NCI-H2107 (cell line): ENCODE results near the gene JAM3.
"Not testable (repeated sequence)": the region's sequence is repeated elsewhere in the genome, so short reads cannot be mapped to it uniquely, and the experiment has no call there.

ENCODE experiments used
- DNase-seq: peaks from one replicate; lab custom pipeline; 2025; lab: John Stamatoyannopoulos, UW

JAM3 gene

GRCh38 chr11:134062265-134063123 lies 6.4 kb upstream of the JAM3 start:
- no peak for DNase-seq

DNA sequence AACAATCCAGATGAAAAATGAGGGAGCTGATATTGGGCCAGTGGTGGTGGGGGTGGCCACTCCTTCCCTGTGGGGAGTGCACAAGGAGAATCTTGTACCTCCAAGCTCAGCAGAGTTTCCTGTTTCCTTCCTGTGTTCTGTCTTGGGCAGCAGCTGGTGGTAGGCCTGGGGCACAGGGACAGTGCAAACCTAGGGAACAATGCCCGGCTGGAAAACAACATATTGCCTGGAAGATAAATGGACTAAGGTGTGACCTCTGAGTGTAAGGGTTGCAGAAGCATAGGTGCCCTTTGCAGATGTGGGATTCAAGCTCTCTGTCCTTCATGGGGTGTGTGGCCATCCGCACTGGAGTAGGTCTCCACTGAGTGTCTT lies 5.8 kb upstream of the JAM3 start:
- no peak for DNase-seq

DNA sequence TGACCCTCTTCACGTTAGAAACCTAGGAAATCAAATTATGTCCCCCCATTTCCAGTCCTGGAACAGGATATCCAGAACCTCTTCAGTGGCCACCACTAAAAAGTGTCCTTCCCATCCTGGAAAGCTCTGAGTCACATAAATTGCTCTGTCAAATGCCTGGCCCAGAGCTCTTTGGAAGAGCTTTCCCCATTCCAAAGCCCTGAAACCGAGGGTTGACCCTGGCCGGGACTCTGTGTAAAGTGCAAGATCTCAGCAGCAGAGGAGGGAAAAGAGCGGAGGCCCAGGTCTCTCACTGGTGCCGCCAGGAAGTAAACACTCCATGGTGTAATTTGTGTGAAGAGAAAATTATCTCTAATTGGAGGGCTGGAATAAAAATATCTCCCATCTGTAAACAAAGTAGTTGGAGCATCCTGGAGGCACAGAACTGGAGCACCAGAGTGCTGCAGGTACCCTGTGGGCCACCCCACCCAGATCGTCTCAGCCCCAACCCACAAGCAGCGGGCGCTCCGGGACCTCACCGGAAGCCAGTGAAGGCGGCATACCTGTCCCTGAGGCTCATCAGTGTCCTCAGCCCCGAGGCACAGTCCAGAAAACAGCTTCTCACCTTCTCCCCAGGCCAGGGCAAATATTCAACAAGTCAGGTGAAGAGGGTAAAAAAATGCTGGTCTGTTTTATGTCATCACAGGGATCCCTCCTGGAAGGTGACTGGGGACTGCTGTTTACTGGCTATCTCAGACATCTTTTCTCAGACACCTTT lies 4.7 kb upstream of the JAM3 start:
- no peak for DNase-seq

GRCh38 chr11:134065381-134065780 lies 3.5 kb upstream of the JAM3 start:
- no peak for DNase-seq

DNA sequence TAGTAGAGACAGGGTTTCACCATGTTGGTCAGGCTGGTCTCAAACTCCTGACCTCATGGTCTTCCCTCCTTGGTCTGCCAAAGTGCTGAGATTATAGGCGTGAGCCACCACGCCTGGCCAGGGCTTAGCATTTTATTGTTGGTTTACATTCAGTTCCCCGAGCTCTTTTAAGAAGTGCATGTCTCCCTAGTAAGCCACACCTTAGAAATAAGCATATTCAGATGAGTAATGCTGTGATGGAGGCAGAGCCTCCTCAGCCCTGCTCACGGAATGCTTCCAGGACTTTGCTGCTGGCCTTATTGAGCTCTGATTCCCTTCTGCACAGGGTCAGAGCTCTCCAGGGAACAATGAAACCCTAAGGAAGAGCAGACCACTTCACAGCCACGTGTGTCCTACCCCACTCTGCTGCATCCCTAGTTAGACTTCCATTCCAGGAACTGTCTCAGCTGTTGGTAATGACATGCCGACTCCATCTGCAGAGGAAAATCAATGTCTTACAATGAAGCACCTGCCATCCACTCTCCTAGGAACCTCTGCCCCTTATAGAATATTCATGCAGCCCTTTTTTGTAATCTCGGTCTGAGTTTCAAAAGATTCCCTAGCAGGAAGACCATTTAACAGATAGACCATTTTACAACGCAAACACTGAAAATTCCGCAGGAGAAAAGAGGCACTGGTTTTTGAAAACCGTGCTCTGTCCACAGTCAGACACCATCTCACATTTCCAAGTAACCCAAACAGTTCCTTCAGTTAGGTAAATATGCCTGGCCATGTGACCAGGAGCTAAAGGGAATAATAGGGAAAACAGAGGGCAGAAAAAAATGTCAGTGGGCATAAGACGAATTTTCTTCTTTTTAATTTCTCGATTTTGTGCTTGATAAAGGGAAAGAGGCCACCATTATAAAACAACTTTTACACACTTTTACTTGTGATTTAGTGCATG lies 1.7 kb upstream of the JAM3 start:
- no peak for DNase-seq

- no peak for DNase-seq
Observed at GRCh38 chr11:134069426-134070341, 812 bp downstream of the JAM3 start.

- no peak for DNase-seq
Observed at GRCh38 chr11:134070342-134070845, 1.5 kb downstream of the JAM3 start.

- DNase-seq, result peak; percentile 29
Observed at GRCh38 chr11:134071306-134071705, 2.4 kb downstream of the JAM3 start.

DNA sequence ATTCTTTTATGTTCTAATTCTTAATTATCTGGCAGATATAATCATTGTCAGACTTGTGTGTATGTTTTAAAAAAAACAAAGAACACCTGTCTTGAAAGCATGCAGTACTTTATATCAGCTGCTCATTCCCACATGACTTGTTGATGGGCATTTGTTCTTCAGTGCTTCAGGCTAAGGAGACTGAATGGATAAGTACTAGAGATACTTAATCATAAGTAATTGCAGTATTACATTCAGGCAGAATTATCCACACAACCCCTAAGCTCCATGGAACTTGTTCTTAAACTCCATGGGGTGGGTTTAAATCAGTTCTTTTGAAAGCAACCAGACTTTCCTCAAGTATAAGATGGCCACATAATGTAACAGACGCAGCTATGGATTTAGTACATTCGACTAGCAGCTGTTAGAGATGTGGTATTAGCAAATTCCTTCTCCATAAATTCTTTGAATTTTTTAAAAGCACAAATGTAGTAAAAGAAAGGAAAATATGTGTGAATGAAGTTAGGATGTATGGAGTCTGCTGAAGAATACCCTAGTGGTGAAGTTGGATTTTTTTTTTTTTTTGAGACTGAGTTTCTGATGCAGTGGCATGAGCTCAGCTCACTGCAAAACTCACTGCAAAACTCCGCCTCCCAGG lies 3.0 kb downstream of the JAM3 start:
- no peak for DNase-seq

GRCh38 chr11:134072844-134073243 lies 4.0 kb downstream of the JAM3 start:
- DNase-seq, result no peak

DNA sequence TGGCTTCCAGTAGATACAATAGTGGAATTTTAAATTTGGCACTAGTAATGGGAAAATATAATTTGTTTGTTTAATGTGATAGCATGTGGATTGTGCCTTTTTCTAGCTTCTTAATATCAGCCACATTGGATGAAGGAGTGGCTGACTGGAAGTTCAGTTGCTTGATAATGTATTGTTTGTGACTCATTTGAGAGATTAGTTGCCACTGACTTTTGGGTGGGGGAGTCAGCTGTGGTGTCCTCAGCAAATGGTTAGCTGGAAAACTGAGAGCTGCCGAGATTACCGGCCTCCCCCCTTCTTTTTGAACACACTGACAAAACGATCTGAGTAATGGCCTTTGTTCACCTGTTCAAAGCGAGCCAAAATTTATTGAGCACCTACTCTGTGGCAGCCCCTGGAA lies 5.5 kb downstream of the JAM3 start:
- DNase-seq, result no peak

- DNase-seq, result no peak
Observed at GRCh38 chr11:134074766-134075165, 5.9 kb downstream of the JAM3 start.

- no peak for DNase-seq
Observed at GRCh38 chr11:134079317-134079716, 10.4 kb downstream of the JAM3 start.

- DNase-seq, result not testable (repeated sequence)
Observed at GRCh38 chr11:134081258-134081657, 12.4 kb downstream of the JAM3 start.

- DNase-seq, result no peak
Observed at GRCh38 chr11:134082990-134083389, 14.1 kb downstream of the JAM3 start.

GRCh38 chr11:134086376-134086775 lies 17.5 kb downstream of the JAM3 start:
- DNase-seq, result no peak

- not testable (repeated sequence) for DNase-seq
Observed at GRCh38 chr11:134092006-134092405, 23.1 kb downstream of the JAM3 start.

DNA sequence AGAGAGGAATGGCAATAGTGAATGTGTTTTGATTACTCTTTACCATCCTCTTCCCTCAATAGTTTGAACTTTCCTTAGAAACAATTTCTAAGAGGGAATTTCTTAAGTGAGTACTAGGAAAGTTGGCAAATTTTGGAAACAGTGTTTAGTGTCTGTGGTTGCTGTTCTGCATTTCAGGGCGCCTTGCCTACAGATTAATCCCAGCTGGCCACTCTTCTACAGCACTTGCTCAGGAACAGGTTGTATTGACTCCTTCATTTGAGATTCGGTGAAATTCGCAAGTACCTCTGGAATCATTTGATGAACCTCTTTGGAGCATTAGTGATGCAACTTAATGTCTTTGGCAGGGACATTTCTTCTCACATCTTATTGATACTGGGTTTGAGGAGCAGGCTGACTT lies 28.3 kb downstream of the JAM3 start:
- no peak for DNase-seq

- DNase-seq, result no peak
Observed at GRCh38 chr11:134098566-134099184, 29.8 kb downstream of the JAM3 start.

DNA sequence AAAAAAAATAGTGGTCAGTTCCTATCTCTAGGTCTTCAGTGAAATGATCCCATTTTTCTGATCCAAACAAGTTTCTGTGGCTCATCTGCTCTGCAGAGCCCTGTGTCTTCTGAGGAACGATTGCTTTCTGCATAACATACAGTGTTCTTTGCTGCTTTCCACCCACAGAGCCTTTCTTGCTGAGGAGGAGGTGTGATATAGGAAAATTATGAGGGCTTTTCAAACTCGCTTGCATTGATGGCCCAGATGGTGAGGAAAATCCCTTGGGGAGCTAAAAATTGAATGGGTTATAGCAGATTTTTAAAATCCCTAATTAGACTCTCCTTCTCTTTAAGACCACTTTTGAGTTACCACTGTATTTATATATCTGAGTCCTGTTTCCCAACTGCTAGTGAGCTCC lies 31.3 kb downstream of the JAM3 start:
- no peak for DNase-seq
